NCI-H345 treated with DMSO at 0.1 percent for 48 hours (cell line): ENCODE data around the gene ADAMTS10.
"Not testable (repeated sequence)": the region's sequence is repeated elsewhere in the genome, so short reads cannot be mapped to it uniquely, and the experiment has no call there.

Experiments
- DNase-seq: peaks from one replicate; lab custom pipeline; 2025; ENCODE audit not compliant: unreplicated experiment; lab: John Stamatoyannopoulos, UW

Gene ADAMTS10

DNA sequence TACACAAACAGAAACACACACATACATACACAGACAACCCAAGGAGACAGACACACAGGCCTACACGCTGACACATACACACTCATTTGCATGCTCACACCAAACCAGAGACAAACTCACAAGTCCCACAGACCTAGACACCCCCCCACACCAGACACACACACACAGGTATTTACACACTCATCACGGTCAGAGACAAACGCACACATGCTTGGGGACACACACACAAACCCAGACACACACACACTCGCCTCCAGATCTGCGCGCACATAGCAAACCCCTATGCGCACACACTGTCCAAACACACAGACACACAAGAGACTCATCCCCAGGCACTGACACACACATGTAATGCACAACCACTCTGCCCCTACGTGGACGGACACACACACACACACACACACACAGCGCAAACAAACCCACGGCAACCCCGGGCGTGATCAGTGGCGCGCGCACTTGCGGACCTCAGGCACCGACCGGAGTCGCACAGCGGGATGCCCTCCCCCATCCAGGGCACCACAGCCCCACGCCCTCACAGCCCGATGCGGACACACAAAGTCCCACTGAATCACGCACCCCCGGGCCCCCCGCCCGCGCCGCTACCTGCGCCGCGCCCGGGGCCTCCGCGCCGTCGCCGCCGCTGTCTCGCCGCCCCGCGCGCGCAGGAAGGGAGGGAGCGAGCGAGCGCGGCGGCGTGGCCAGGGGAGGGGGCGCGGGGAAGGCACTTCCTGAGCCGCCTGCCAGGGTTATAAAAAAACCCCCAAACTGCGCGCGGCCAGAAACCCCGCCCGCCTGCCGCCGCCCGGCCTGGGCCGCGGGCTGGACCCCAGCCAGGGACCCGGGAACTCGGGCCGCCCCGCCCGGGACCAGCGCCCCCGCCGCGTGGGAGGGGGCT lies at the start of gene ADAMTS10:
Gene ADAMTS10, minus strand, starts transcription at position 675 of the 895 bp plus-strand sequence. CDS start 5,005 bp downstream, outside the sequence.
- no peak for DNase-seq

DNA sequence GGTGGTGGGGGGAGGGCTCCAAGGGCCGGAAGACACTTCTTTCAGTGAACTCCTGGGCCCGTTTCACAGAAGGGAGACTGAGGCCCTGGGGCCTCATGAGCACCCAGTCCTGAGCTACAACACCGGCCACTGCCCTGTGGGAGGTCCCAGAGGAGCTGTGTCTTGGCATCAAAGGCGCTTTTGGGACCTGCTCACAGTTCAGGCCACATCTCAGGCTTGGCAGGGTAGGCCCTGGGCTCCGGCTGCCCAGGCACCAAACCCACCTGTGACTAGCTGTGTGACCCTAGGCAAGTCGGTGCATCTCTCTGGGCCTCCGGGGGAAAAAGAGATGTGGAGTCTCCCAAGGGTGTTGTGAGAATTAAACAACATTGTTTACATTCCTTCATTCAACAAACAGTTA lies 49.4 kb upstream of the ADAMTS10 start:
- no peak for DNase-seq

DNA sequence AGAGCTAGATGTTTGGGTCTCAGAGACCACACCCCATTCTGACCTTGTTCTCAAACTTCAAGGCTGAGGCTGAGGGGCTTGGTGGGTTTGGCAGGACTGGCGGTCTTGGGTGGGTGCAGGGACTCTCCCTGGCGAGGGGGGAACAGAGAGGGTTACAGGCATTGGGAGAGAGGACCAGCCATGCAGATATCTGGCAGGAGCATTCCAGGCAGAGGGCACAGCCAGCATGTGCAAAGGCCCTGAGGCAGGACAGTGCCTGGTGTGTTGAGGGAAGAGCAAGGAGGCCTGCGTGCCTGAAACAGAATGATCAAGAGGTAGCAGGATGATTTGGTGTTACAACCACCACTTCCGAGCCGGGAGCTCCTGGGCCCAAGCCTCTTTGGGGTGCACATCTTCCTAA lies 47.4 kb upstream of the ADAMTS10 start:
- no peak for DNase-seq

DNA sequence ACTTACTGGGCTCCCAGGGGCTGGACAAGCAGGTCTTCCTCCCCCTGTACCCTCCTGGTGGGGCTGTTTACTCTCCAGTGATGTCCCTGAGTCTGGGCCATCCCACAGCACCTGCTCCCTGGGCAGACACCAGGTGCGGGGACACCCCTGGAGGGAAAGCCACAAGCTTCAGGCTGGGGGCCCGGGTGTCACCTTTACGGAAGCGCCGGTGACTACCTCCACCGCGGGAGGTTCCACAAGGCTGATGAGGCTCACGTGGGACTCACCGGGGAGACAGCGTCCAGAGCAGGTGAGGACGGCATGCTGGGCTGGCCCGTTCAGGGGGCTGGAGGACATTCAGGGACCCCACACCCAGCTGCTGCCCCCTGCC lies 44.8 kb upstream of the ADAMTS10 start:
- no peak for DNase-seq

DNA sequence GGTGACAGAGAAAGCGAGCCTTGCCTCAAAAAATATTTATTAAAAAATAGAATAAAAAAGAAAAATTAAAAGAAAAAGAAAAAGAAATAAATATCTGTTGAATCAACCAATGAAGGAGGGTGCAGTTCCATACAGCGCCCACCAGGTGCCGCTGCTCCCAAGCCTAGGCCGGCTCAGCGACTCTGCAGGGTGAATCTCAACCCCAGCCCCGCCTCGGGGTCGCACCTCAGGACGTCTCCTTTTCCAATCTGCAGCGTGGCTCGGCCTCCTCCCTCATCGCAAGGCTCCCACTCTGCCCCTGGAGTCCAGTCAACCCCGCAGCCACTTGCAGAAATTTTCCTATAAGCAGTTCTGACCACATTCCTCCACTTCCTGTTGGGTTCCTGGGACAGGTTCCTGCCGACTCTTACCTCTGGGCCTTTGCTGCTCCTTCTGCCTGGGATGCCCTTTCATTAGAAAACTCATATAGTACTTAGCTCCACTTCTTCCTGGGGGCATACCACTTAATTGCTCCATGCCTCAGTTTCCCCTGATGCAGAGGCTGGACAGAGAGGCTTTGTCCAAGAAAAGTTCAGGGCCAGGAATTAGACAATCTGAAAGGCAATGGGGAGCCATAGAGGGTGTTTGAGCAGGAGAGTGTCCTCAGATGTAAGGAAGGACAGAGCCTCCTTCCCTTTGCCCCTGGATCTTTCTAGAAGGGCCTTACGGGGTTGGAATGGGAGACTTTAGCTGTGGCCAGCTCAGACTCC lies 44.2 kb upstream of the ADAMTS10 start:
- DNase-seq = no peak

DNA sequence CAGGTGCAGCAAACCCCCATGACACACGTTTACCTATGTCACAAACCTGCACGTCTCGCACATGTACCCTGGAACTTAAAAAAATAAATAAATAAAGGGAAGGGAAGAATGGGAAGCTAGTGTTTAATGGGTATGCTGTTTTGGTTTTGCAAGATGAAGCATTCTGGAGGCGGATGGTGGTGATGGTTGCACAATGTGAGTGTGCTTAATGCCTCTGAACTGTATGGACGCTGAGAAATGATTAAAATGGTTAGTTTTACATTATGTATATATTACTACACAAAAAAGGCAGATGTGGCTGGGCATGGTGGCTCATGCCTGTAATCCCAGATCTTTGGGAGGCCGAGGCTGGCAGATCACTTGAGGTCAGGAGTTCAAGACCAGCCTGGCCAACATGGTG lies 37.7 kb upstream of the ADAMTS10 start:
- no peak for DNase-seq

DNA sequence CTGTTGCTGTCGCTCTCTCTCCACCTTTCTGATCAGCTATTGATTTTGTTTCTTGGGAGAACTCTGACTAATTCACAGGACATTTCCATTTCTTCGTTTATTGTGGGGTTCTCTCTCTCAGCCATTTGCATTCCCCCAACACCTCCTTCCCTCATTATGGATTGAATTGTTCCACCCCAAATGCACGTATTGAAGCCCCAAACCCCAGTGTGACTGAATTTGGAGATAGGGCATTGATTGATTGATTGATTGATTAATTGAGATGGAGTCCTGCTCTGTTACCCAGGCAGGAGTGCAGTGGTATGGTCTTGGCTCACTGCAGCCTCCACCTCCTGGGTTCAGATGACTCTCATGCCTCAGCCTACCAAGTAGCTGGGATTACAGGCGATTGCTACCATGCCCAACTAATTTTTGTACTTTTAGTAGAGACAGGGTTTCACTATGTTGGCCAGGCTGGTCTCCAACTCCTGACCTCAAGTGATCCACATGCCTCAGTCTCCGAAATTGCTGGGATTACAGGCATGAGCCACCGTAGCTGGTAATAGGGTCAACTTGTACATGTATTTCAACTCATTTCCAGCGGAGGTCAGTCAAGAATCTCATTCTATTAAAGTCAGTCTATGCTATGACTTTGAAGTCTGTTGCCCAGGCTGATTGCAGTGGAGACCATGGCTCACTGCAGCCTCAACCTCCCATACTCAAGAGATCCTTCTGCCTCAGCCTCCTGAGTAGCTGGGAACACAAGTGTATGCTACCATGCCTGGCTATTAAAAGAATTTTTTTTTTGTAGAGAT lies 33.5 kb upstream of the ADAMTS10 start:
- no peak for DNase-seq

DNA sequence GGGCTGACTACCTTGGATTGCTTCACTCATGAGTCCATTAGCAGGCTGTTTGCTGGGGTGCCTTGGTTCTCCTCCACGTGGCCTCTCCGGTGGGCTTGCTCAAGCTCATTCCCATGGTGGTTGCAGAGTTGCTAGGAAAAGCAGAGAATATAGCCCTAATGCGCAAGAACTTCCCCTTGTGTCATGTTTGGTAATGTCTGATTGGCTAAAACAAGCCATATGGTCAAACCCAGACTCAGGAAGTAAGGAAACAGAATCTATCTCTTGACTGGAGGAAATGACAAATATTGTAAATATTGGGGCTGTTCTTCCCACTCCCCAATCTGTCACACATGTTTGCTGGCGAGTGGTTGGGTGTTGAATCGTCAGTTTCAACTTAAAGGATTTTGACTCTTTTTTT lies 32.0 kb upstream of the ADAMTS10 start:
- DNase-seq = no peak

DNA sequence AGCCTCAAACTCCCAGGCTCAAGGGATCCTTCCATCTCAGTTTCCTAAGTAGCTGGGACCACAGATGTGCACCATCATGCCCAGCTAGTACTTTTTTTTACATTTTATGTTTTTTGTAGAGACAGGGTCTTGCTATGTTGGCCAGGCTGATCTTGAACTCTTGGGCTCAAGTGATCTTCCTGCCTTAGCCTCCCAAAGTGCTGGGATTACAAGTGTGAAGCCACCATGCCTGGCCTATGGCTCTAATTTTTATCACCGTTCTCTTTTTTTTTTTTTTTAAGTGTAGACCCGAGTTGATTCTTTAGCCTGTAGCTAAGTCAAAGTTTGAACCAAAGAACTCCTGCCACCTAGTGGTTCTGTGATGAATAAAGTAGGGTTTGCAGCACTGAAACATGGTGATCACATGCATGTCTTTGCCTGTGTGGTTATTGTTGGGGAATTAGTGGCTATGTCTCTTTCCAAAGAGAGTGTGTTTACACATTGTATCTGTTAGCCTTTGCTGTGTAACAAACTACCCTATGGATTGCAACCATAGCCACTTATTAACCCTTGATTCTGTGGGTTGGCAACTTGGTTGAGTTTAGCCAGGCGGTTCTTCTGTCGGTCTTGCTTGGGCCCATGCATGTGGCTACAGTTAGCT lies 31.5 kb upstream of the ADAMTS10 start:
- no peak for DNase-seq

DNA sequence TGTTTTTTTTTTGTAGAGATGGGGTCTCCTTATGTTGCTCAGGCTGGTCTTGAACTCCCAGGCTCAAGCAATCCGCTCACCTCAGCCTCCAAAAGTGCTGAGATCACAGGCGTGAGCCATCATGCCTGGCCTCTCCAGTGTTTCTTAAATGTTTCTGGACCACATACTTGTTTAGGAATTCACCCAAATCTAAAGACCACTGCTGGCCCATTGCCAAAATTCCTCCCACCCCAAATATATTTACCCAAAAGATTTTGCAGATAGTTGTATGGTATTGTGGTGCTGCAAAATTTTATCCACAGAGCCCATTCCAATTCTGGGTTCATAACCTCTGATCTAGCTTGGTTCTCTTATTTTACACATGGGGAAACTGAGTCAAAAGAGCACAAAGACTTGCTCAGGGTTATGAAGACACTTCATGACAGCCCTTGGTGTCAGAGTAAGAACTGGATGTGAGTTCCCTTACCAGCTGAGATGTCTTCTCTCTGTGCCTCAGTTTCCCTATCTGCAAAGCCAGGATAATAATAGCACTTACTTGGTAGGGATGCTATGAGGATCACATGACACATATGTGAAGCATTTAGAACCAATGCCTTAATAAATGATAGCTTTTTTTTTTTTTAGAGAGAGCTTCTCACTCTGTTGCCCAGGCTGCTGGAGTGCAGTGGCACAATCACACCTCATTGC lies 30.8 kb upstream of the ADAMTS10 start:
- DNase-seq = no peak

DNA sequence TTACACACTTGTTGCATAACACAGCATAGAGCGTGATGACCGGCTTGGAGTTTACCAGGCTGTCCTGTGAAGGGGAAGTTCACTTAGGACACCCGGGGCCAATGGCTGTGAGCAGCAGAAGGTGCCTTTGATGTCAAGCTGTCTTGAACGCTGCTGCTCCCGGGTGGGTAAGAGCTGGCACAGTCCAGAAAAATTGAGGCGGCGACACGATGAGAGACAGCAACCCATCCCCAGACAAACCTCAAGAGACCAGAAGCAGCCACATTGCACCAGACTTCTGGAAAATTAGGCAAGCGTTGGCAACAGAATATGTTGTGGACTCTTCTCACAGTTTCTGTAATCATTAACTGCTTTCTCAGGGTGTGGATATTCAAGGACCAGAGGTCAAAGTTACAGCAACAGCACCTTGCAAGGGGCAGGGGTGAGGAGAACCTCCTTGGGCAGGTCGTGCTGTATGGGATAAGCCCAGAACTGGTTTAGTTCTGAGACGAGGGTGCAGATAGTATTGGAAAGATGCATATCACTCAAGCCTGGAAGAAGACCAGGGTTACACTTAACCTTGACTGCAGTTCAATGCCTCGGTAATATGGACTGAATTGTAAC lies 30.0 kb upstream of the ADAMTS10 start:
- DNase-seq = no peak

DNA sequence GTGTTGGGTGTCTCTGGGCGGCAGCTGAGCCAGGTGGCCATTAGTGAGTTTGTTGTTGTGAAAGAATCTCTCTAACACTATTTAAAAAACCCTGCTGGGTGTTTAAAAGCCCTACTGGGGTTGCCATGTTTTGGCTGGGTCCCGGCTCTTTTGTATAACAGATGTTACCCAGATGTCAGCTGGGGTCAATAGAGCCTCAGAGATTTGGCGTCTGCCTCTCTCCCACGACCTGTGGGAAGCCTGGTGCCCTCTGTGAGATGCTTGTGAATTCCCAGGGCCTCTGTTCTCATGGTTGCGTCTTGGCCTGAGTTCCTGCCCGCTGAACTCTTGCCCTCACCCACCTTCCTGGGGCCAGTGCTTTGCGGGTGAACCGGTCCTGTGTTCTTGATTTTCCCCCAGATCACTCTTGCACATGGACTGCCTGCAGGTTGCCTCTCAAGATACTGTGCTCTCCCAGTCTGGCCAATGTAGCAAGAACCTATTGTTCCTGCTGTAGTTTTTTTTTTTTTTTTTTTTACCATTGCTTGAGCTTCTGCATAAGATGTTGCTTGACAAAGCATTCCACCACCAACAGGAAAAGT lies 29.4 kb upstream of the ADAMTS10 start:
- DNase-seq = no peak

DNA sequence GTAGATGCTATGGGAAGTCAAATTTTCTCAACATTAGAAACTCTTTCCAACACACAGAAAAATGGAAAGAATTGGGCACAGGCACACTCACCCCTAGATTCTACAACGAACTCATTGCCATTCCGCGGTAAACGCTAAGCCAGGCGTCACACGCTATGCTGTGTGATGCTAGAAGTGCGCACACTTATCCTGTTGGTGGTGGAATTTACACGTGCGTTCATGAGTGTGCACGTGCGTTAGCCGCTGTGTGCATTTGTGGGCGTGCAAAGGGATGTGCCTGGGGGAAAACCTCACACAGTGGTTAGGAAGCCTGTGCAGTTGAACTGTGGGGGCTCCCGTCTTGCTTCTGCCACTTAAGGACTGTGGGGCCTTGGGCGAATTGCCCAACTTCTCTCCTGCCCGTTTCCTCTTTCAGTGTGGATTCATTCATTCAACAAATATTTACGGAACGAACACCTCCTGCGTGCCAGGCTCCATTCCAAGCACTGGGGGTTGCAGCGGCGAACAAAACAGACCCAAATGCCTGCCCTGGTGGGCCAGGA lies 27.6 kb upstream of the ADAMTS10 start:
- no peak for DNase-seq

DNA sequence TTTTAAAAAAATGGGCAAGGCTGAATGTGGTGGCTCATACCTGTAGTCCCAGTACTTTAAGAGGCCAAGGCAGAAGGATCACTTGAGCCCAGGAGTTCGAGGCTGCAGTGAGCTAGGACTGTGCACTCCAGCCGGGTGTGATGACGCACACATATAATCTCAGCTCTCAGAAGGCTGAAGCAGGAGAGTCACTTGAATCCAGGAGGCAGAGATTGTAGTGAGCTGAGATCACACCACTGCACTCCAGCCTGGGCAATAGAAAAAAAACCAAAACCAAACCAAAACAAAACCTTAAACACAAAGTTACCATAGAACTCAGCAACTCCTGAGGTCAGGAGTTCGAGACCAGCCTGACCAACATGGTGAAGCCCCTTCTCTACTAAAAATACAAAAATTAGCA lies 26.6 kb upstream of the ADAMTS10 start:
- DNase-seq = not testable (repeated sequence)

DNA sequence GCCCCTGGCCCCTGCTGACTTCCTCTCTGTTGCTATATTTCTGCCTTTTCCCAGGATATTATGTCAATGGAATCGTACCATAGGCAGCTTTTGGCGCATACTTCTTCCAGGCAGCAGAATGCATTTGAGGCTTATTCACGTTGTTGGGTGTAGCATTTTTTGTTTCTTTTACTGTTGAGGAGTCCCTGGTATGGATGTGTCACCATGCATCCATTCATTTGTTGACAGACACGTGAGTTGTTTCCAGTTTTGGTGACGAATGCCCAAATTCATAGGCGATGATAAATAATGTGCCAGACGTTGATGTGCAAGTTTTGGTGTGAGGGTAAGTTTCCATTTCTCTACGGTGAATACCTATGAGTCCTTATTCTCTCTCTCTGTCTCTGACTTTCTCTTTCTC lies 24.9 kb upstream of the ADAMTS10 start:
- no peak for DNase-seq

DNA sequence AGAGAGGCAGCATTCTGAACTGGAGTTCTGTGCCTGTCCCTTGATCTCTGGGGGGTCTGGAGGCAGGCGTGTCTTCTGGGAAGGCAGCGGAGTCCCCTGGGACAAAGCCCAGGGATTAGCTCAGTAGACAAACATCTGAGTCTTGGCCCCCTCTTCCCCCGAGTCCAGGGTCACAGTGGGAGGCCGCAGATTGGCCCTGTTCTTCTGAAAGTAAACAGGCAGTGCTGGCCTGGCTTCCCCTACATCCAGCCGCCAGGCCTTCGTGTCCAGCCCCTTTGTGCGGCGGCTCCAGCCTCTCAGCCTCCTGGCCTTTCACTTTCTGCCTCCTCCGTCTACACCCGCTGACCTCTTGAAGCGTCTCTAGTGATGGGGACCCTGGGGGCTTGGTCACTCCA lies 20.9 kb upstream of the ADAMTS10 start:
- no peak for DNase-seq

DNA sequence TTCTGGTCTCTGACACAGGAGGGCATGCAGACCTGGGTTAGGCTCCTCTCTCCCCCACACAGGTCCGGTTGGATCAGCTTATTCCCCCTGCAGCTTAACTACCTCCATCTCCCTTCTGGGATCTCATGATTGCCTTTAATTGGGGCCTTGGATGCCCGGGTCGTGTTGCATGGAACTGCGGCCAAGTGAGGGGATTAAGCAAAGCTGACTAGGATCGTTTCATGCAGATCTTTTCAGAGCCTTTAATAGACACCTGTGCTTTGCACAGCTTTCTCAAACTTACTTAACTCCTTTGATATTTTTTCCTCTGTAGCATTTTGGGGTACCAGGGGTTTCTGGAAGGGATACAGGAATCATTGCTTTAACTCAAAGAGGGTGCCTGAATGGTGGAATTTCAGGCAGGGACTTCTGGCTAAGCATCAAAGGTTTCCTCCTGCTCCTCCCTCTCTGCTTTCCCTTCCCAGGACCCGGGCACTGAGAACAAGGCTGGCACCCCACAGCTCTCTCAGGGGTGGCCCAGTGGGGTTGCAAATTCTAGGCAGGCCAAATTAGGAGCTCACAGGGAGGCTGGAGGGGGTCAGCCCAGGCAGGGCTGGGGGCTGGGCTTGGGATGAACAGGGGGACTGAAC lies 20.4 kb upstream of the ADAMTS10 start:
- no peak for DNase-seq

DNA sequence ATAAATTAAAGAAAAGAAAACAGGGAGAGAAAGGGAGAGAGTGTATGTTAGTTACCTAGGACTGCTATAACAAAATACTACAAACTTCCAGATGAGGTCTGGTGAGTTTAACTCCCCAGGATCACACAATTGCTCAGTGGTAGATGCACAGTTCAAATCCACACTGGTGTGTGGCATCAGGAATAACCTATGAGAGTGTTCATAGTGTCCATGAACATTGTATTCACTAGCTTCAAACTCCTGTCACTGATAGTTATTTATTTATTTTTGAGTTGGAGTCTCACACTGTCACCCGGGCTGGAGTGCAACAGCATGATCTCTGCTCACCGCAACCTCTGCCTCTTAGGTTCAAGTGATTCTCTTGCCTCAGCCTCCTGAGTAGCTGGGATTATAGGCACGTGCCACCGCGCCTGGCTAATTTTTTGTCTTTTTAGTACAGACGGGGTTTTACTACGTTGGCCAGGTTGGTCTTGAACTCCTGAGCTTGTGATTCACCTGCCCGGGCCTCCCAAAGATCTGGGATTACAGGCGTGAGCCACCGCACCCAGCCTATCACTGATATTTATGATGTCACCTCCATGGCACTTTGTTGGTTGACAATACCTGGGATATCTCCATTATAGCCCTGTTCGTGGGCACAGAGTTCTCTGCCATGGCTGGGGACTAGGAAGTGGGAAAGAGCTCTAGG lies 19.6 kb upstream of the ADAMTS10 start, which contains the start of gene NFILZ:
Gene NFILZ, plus strand, starts transcription at position 638 of the 688 bp plus-strand sequence. CDS start 46,133 bp downstream, outside the sequence.
- DNase-seq = no peak
